GM21360 (cell line): ENCODE results near the gene CALML4.

Experiments used
- ATAC-seq: cut with Tn5 transposase; IDR thresholded peaks from one replicate; pipeline ENCODE4 v1.9.1; 2021; ENCODE audit warnings: mild to moderate bottlenecking, moderate library complexity; ENCODE audit not compliant: unreplicated experiment

Gene CALML4

DNA sequence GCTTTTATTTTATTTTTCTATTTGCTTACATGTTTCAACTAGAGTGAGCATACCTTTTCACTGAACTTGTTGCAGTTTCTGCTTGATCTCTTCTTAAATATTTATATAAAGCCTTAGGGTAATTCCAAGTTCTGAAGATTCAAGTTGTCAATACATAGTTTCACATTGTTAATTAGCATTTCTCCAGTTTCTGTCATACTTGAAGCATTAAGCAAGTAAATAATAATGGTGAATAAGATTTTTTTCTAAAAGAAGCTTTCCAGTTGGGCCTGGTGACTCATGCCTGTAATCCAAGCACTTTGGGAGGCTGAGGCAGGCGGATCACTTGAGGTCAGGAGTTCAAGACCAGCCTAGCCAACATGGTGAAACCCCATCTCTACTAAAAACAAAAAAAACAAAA is 53.9 kb downstream of the CALML4 start:
- no peak for ATAC-seq

DNA sequence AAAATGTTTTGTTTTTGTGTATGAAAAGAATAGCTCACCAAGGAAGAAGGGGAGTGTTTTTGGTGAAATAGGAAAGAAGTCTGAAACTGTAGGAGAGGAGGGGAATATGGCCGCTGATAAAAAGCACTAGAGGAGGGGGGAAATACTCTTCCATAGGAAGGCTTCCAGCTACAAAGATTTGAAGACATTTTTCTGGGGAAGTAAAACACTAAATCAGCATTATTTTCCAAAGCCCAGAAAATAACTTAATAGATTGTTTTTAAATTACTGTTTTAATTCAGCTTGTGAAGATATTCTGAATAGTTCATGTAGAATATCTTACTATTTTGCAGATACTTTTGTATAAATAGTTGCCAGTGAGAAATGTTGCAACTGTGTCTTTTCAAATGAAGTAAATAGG is 54.9 kb downstream of the CALML4 start:
- ATAC-seq = no peak

GRCh38 chr15:68149059-68149458 is 56.1 kb downstream of the CALML4 start:
- no peak for ATAC-seq

DNA sequence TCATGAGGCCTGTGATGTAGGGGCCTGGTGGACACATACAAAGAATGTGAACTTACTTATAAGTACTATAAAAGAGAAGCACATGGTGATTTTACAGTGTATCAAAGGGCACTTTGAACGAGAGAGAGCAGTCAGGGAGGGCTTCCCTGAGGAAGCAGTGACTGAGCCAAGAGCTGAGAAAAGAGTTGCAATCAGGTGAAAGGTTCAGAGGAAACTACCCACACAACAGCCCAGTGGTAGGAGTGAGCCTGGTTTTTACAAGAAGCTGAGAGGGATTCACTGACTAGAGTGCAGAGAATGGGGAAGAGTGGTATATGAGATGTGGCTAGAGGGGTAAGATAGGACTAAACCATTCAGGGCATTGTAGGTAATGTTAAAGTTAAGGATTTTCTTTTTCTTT is 57.1 kb downstream of the CALML4 start:
- no peak for ATAC-seq

DNA sequence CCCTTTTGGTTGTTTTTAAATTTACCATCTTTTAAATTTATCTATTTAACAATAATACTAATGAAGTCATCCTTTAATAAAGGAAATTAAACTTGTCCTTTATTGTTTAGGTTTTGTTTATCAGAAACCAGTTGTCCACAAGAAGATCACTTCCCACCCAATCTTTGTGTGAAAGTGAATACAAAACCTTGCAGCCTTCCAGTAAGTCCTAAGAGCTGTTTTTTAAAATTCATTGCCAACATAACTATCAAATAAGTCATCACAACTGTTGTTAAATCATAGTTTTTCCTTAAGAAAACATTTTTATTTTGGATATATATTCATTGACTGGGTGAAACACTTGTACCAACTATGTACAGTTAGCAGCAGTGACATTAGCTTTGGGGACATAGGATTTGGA is 59.4 kb downstream of the CALML4 start:
- ATAC-seq = no peak

DNA sequence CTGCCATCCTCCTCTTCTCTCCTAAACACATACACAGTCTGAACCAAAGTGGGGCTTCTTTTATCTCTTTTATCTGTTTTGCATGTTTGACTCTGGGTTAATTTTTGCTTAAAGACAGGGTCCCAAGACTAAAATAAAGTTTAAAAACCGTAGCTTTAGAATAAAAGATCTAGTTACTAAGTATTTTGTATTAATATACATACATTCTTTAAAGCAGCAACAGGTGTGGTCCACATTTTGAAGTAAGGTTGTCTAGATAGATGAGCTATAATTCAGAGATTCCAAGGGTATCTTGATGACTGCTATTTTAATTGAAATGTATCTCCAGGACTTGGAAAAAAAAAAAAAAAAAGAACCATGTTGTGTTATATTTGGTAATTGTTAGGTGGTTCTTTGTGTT is 61.3 kb downstream of the CALML4 start:
- ATAC-seq = no peak

GRCh38 chr15:68143129-68143528 is 62.0 kb downstream of the CALML4 start:
- no peak for ATAC-seq
